ENCODE results near the gene MACO1.

Gene MACO1

DNA sequence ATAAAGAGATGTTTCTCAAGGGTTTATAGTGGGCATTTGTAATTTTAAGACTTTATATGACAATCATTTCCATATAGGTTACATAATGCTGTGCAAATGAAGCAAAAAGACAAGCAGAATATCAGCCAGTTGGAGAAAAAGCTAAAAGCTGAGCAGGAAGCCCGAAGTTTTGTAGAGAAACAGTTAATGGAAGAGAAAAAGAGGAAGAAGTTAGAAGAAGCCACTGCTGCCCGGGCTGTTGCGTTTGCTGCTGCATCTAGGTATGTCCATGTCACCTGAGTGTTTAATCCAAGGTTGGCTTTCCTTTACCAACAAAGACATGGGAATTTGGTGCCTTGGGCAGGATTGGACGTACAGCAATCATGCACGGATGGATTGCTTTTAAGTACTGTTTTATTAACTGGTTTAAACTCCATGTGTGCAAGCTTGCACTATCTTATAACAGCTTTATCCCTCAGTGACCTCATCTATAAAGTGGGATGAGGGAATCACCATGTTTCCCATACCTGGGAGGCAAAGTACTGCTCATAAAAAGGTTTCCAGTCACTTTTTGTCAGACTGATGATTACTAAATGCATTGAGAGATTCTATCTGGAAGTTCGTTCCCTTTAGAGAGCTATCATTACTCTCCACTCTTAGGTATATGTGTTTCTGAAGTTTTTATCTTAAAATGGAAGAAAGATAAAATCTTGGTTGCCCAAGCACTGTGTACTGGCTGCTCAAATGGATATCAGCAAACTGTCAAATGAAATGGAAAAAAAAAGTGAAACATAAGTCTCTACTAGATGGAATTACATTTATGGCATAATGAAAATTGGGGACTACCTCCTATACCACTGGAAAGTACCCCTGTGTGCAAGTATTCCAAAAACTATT lies 55.1 kb downstream of the MACO1 start:
- DNase-seq (ENCODE audit: low spot score) = no peak
- in situ Hi-C loops (cut with MboI; ENCODE audit: low pct_unique_long_range_greater_than_20kb, low sequenced_read_pairs, unreplicated experiment) = no loop called here

DNA sequence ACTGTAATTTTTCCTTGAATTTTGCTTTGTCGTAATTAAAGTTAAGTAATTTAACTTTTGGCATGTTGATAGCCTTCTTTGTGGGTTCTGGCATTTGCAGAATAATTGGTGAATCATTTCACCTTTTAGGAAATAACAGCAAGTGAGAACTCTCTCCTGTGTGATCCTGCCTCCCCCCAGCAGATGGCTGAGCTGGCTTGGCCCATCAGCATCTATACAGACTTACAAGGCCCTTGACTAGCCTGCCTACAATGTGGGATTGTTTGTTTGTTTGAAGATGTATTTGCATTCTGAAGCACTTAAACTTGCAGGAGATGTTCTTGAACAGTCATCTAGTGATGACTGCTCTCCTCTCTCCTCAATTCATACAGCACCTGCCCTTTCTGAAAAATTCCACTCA lies 55.9 kb downstream of the MACO1 start:
- TF ChIP-seq CTCF (IDR thresholded peaks at IDR 0.05; ENCODE audit: extremely low read depth, insufficient read depth, missing control alignments) = no peak
- in situ Hi-C loops (cut with MboI; ENCODE audit: low pct_unique_long_range_greater_than_20kb, low sequenced_read_pairs, unreplicated experiment) = no loop called here
- no peak for DNase-seq (ENCODE audit: low spot score)

More for the DNA sequence above, 55.1 kb downstream of the MACO1 start:
- TF ChIP-seq CTCF (IDR thresholded peaks at IDR 0.05; ENCODE audit: extremely low read depth, insufficient read depth, missing control alignments) = no peak

DNA sequence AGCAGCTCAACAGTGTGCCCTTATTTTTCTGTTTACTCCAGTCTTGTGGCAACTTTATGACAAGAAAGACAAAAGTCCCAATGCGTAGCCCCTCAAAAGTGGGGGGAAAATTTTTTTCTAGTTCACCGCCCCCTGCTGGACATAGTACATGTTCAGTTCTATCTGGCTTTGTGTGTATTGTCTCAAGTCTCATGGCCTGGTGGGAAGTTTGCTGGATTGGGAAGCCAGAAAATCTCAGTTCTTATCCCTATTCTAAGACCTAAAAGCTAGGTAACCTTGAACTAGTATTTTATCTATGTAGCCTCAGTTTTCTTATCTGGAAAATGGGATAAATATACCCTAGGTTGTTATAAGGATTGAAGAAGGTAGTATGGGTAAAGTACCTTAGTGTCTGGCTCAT lies 56.9 kb downstream of the MACO1 start:
- peak; percentile 56 for TF ChIP-seq CTCF (IDR thresholded peaks at IDR 0.05; ENCODE audit: extremely low read depth, insufficient read depth, missing control alignments)
- in situ Hi-C loops (cut with MboI; ENCODE audit: low pct_unique_long_range_greater_than_20kb, low sequenced_read_pairs, unreplicated experiment) = no loop called here
- no peak for DNase-seq (ENCODE audit: low spot score)

- in situ Hi-C loops (cut with MboI; ENCODE audit: low pct_unique_long_range_greater_than_20kb, low sequenced_read_pairs, unreplicated experiment) = no loop called here
- no peak for DNase-seq (ENCODE audit: low spot score)
- TF ChIP-seq CTCF (IDR thresholded peaks at IDR 0.05; ENCODE audit: extremely low read depth, insufficient read depth, missing control alignments) = no peak
Observed at GRCh38 chr1:25492323-25492722, 61.6 kb downstream of the MACO1 start.

GRCh38 chr1:25494952-25495351 lies 64.3 kb downstream of the MACO1 start:
- in situ Hi-C loops (cut with MboI; ENCODE audit: low pct_unique_long_range_greater_than_20kb, low sequenced_read_pairs, unreplicated experiment) = no loop called here
- DNase-seq (ENCODE audit: low spot score) = no peak
- no peak for TF ChIP-seq CTCF (IDR thresholded peaks at IDR 0.05; ENCODE audit: extremely low read depth, insufficient read depth, missing control alignments)

GRCh38 chr1:25500694-25501093 lies 70.0 kb downstream of the MACO1 start:
- TF ChIP-seq CTCF (IDR thresholded peaks at IDR 0.05; ENCODE audit: extremely low read depth, insufficient read depth, missing control alignments) = no peak
- DNase-seq (ENCODE audit: low spot score) = no peak
- in situ Hi-C loops (cut with MboI; ENCODE audit: low pct_unique_long_range_greater_than_20kb, low sequenced_read_pairs, unreplicated experiment) = no loop called here

All from GM13977 (cell line).